ENCODE measurements around the gene SMYD2. TPM values are rescaled to one million over a fixed set of nuclear protein-coding genes. Genes with fewer than 3 reads are reported as not detected.
A peak's percentile ranks its signal among the peaks of the same experiment; 100 is the strongest.

Gene SMYD2
- total and polyA plus RNA-seq, 5 donors from 2014 or later, result 30.9 to 52.3 (median 46.4) TPM

- Histone ChIP-seq H3K9me3 (ENCODE audit: control insufficient read depth in 2 of 2, low read length in 2 of 2) (no peaks in the 10 kb centered on the region), H3K27ac (ENCODE audit: insufficient read depth, low read length, poor library complexity, severe bottlenecking) (no peak overlapping the region), H3K4me1 (ENCODE audit: control insufficient read depth, insufficient read depth, low read length, poor library complexity, severe bottlenecking) (peaks cover 4% of the 10 kb centered on the region), H3K27me3 (ENCODE audit: control insufficient read depth, insufficient read depth, low read length) (peaks cover 36% of the 10 kb centered on the region), H3K4me3 (ENCODE audit: low read depth, low read length) (no peak overlapping the region), H3K36me3 (ENCODE audit: control insufficient read depth, insufficient read depth, low read length) (no peaks in the 10 kb centered on the region)
- H3K27me3 Mint-ChIP-seq, result peaks cover 80% of the 10 kb centered on the region
- ATAC-seq (ENCODE audit: low read depth in 2 of 2), result peak; percentile 89 to 95
- H3K4me1 Mint-ChIP-seq, result peaks cover 0 to 7% (median 2%) of the 10 kb centered on the region in 4 donors
- H3K27ac Mint-ChIP-seq, result no peak overlapping the region
- peak; percentile 64 to 77 (median 73) for DNase-seq
- H3K4me3 Mint-ChIP-seq, result no peak overlapping the region
- no peaks in the 10 kb centered on the region for H3K36me3 Mint-ChIP-seq
- no peaks in the 10 kb centered on the region for H3K9me3 Mint-ChIP-seq
Measured at GRCh38 chr1:214261206-214262123, 19.5 kb upstream of the SMYD2 start.

- ATAC-seq (ENCODE audit: low read depth in 2 of 2) (no peak), DNase-seq (no peak)
- peaks cover 38% of the 10 kb centered on the region for H3K27me3 ChIP-seq (ENCODE audit: control insufficient read depth, insufficient read depth, low read length)
- no peaks in the 10 kb centered on the region for H3K9me3 ChIP-seq (ENCODE audit: control insufficient read depth in 2 of 2, low read length in 2 of 2)
- Mint-ChIP-seq H3K4me3 (no peak overlapping the region), H3K4me1 (peaks cover 0 to 7% (median 2%) of the 10 kb centered on the region in 4 donors), H3K36me3 (no peaks in the 10 kb centered on the region), H3K27ac (no peak overlapping the region), H3K27me3 (peaks cover 79% of the 10 kb centered on the region), H3K9me3 (no peaks in the 10 kb centered on the region)
- peaks cover 4% of the 10 kb centered on the region for H3K4me1 ChIP-seq (ENCODE audit: control insufficient read depth, insufficient read depth, low read length, poor library complexity, severe bottlenecking)
- no peak overlapping the region for H3K27ac ChIP-seq (ENCODE audit: insufficient read depth, low read length, poor library complexity, severe bottlenecking)
- H3K36me3 ChIP-seq (ENCODE audit: control insufficient read depth, insufficient read depth, low read length), result no peaks in the 10 kb centered on the region
- H3K4me3 ChIP-seq (ENCODE audit: low read depth, low read length), result no peak overlapping the region
Measured at GRCh38 chr1:214264196-214264595, 16.8 kb upstream of the SMYD2 start.

GRCh38 chr1:214264976-214265375 is 16.0 kb upstream of the SMYD2 start:
- Mint-ChIP-seq H3K4me1 (peaks cover 0 to 7% (median 2%) of the 10 kb centered on the region in 4 donors), H3K27ac (no peak overlapping the region), H3K4me3 (no peak overlapping the region), H3K9me3 (no peaks in the 10 kb centered on the region), H3K36me3 (no peaks in the 10 kb centered on the region), H3K27me3 (peaks cover 79% of the 10 kb centered on the region)
- no peaks in the 10 kb centered on the region for H3K9me3 ChIP-seq (ENCODE audit: control insufficient read depth in 2 of 2, low read length in 2 of 2)
- DNase-seq (no peak), ATAC-seq (ENCODE audit: low read depth in 2 of 2) (no peak)
- no peaks in the 10 kb centered on the region for H3K36me3 ChIP-seq (ENCODE audit: control insufficient read depth, insufficient read depth, low read length)
- H3K4me3 ChIP-seq (ENCODE audit: low read depth, low read length), result no peak overlapping the region
- peaks cover 34% of the 10 kb centered on the region for H3K27me3 ChIP-seq (ENCODE audit: control insufficient read depth, insufficient read depth, low read length)
- H3K4me1 ChIP-seq (ENCODE audit: control insufficient read depth, insufficient read depth, low read length, poor library complexity, severe bottlenecking), result peaks cover 4% of the 10 kb centered on the region
- no peak overlapping the region for H3K27ac ChIP-seq (ENCODE audit: insufficient read depth, low read length, poor library complexity, severe bottlenecking)

GRCh38 chr1:214270097-214270650 is 10.8 kb upstream of the SMYD2 start:
- Histone ChIP-seq H3K27me3 (ENCODE audit: control insufficient read depth, insufficient read depth, low read length) (peaks cover 17% of the 10 kb centered on the region), H3K4me1 (ENCODE audit: control insufficient read depth, insufficient read depth, low read length, poor library complexity, severe bottlenecking) (no peaks in the 10 kb centered on the region), H3K27ac (ENCODE audit: insufficient read depth, low read length, poor library complexity, severe bottlenecking) (no peak overlapping the region), H3K9me3 (ENCODE audit: control insufficient read depth in 2 of 2, low read length in 2 of 2) (no peaks in the 10 kb centered on the region), H3K4me3 (ENCODE audit: low read depth, low read length) (no peak overlapping the region), H3K36me3 (ENCODE audit: control insufficient read depth, insufficient read depth, low read length) (no peaks in the 10 kb centered on the region)
- Mint-ChIP-seq H3K27ac (no peak overlapping the region), H3K27me3 (peaks cover 69% of the 10 kb centered on the region), H3K4me1 (peaks cover 0 to 3% (median 0%) of the 10 kb centered on the region in 4 donors), H3K4me3 (no peak overlapping the region), H3K36me3 (no peaks in the 10 kb centered on the region), H3K9me3 (peaks cover 0 to 2% (median 0%) of the 10 kb centered on the region in 7 donors)
- DNase-seq, result no peak
- ATAC-seq (ENCODE audit: low read depth in 2 of 2), result no peak

- Mint-ChIP-seq H3K4me3 (no peak overlapping the region), H3K9me3 (peaks cover 0 to 2% (median 0%) of the 10 kb centered on the region in 7 donors), H3K27ac (no peak overlapping the region), H3K4me1 (peaks cover 0 to 3% (median 0%) of the 10 kb centered on the region in 4 donors), H3K36me3 (no peaks in the 10 kb centered on the region), H3K27me3 (peaks cover 62% of the 10 kb centered on the region)
- ATAC-seq (ENCODE audit: low read depth in 2 of 2), result no peak
- Histone ChIP-seq H3K27me3 (ENCODE audit: control insufficient read depth, insufficient read depth, low read length) (peaks cover 17% of the 10 kb centered on the region), H3K27ac (ENCODE audit: insufficient read depth, low read length, poor library complexity, severe bottlenecking) (no peak overlapping the region), H3K36me3 (ENCODE audit: control insufficient read depth, insufficient read depth, low read length) (no peaks in the 10 kb centered on the region), H3K4me3 (ENCODE audit: low read depth, low read length) (no peak overlapping the region), H3K4me1 (ENCODE audit: control insufficient read depth, insufficient read depth, low read length, poor library complexity, severe bottlenecking) (no peaks in the 10 kb centered on the region), H3K9me3 (ENCODE audit: control insufficient read depth in 2 of 2, low read length in 2 of 2) (no peaks in the 10 kb centered on the region)
- DNase-seq, result peak in 1 of 3 donors; percentile 14
Measured at GRCh38 chr1:214271174-214271858, 9.6 kb upstream of the SMYD2 start.

- Mint-ChIP-seq H3K27me3 (peaks cover 57% of the 10 kb centered on the region), H3K27ac (no peak overlapping the region), H3K36me3 (no peaks in the 10 kb centered on the region), H3K4me3 (no peak overlapping the region), H3K4me1 (peaks cover 0 to 3% (median 0%) of the 10 kb centered on the region in 4 donors), H3K9me3 (peaks cover 0 to 2% (median 0%) of the 10 kb centered on the region in 7 donors)
- Histone ChIP-seq H3K27ac (ENCODE audit: insufficient read depth, low read length, poor library complexity, severe bottlenecking) (no peak overlapping the region), H3K4me1 (ENCODE audit: control insufficient read depth, insufficient read depth, low read length, poor library complexity, severe bottlenecking) (no peaks in the 10 kb centered on the region), H3K9me3 (ENCODE audit: control insufficient read depth in 2 of 2, low read length in 2 of 2) (no peaks in the 10 kb centered on the region), H3K27me3 (ENCODE audit: control insufficient read depth, insufficient read depth, low read length) (peaks cover 17% of the 10 kb centered on the region), H3K36me3 (ENCODE audit: control insufficient read depth, insufficient read depth, low read length) (no peaks in the 10 kb centered on the region), H3K4me3 (ENCODE audit: low read depth, low read length) (no peak overlapping the region)
- ATAC-seq (ENCODE audit: low read depth in 2 of 2), result no peak
- DNase-seq, result no peak
Measured at GRCh38 chr1:214271995-214272731, 8.8 kb upstream of the SMYD2 start.

- no peak for ATAC-seq (ENCODE audit: low read depth in 2 of 2)
- Mint-ChIP-seq H3K4me3 (no peak overlapping the region), H3K9me3 (peaks cover 0 to 2% (median 0%) of the 10 kb centered on the region in 7 donors), H3K4me1 (peaks cover 0 to 3% (median 0%) of the 10 kb centered on the region in 4 donors), H3K27ac (peak overlapping the region in 1 of 3 donors; percentile 66), H3K36me3 (no peaks in the 10 kb centered on the region), H3K27me3 (peaks cover 49% of the 10 kb centered on the region)
- no peaks in the 10 kb centered on the region for H3K4me1 ChIP-seq (ENCODE audit: control insufficient read depth, insufficient read depth, low read length, poor library complexity, severe bottlenecking)
- peaks cover 13% of the 10 kb centered on the region for H3K27me3 ChIP-seq (ENCODE audit: control insufficient read depth, insufficient read depth, low read length)
- H3K27ac ChIP-seq (ENCODE audit: insufficient read depth, low read length, poor library complexity, severe bottlenecking), result no peak overlapping the region
- H3K9me3 ChIP-seq (ENCODE audit: control insufficient read depth in 2 of 2, low read length in 2 of 2), result no peaks in the 10 kb centered on the region
- H3K36me3 ChIP-seq (ENCODE audit: control insufficient read depth, insufficient read depth, low read length), result no peaks in the 10 kb centered on the region
- no peak for DNase-seq
- no peak overlapping the region for H3K4me3 ChIP-seq (ENCODE audit: low read depth, low read length)
Measured at GRCh38 chr1:214272964-214273533, 7.9 kb upstream of the SMYD2 start.

Data from CD4-positive, CD25-positive, alpha-beta regulatory T cell (primary cell).